ENCODE results near the gene ATP6V0D1.

ATP6V0D1 gene

DNA sequence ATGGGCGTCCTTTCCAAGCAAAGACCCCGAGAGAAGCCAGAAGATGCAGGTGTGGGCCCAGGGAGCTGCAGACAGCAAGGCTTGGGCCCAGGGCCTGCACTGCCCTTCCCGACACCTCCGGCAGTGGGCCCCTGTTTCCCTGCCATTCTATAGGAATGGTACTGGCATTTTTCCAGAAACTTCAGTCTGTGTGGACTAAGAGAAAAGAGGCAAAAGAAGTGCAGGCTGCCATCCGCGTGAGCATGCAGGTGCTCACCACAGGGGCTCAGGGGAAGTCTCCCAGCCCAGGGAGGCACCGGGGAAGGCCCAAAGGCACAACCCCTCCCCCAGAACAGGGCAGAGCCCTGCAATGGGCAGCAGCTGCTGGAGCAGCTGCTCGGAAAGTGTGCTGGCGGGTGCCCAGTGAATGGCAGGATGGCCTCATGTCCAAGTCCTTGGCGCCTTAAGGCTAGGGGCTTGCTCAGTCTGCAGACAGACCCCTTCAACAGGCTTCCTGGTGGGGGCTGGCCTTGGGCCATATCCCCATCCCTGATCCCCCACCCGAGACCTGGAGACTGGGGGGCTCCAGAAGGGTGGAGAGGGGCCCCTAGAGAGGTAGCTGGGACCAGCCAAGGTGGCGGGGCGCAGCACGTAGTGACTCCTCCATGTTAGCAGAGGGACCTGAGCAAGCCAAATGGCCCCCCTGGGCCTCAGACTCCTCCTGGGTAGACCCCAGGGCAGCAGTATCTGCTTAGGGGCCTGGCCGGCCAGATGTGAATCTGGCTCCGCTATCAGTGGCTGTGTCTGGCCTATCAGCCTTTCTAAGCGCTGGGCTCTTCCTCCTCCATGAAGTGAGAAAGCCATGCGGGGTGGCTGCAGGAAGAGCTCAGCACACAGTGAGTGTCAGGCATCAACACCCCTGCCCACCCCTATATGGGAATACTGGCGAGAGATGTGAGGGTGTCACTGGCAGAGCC lies 80.9 kb downstream of the ATP6V0D1 start:
- DNase-seq: peak; percentile 29

DNA sequence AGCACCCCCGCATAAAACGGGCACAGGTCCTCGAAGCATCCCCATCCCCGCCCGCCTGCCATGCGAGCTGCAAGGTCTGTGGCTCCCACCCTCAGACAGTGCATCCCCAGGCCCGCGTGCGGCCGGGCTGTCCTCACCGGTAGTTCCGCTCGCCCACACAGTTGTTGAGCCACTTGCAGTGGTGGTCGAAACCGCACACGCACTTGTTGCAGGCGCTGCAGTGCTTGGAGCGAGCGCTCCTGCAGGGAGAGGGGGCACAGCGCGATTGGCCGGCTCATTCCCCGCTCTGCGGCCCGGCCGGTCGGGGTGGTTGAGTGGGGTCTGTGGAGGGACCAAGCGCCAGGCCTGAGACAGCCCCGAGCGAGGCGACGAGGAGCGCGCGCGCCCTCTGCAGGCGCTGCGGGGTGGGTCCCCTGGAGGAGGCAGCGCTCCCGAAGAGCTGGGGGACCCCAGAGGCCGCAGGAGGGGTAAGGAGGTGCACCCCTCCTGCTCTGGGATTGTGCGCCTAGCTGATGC lies 81.7 kb downstream of the ATP6V0D1 start:
- no peak for DNase-seq

- no peak for DNase-seq
Measured at GRCh38 chr16:67398546-67399217, 82.3 kb downstream of the ATP6V0D1 start.

DNA sequence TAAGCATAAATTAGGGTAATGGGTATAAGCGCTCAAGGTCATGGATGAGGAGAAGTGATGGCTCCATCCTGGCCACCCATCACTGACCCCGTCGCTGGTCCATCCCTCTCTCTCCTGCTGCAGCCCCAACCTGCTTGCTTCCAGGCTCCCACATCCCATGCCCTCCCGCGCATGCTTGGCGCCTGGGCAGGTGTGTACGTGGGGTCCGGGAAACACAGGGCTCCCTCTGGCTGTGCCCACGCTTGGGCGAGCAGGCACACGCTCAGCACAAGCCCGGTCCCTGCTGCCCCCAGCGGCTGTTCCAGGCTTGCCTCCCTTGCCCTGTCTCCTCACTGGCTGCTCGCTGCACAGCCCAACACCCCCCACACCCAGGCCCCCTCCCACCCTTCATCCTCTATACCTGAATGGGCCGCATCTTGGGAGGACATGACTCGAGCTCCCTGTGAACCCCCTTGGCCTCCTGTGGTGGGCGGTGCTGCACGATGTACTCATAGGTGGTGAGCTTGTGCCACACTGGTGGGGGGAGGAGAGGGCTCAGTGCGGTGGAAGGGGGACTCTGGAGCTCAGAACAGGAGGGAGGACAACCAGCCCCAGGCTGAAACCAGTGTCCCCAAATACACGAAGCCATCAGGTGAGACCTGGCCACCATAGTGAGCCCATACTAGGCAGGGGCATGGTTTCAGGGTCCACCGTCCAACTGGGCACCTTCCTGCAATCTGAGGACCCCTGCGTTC lies 83.0 kb downstream of the ATP6V0D1 start:
- DNase-seq: no peak

GRCh38 chr16:67397036-67397801 lies 83.7 kb downstream of the ATP6V0D1 start:
- DNase-seq: no peak

DNA sequence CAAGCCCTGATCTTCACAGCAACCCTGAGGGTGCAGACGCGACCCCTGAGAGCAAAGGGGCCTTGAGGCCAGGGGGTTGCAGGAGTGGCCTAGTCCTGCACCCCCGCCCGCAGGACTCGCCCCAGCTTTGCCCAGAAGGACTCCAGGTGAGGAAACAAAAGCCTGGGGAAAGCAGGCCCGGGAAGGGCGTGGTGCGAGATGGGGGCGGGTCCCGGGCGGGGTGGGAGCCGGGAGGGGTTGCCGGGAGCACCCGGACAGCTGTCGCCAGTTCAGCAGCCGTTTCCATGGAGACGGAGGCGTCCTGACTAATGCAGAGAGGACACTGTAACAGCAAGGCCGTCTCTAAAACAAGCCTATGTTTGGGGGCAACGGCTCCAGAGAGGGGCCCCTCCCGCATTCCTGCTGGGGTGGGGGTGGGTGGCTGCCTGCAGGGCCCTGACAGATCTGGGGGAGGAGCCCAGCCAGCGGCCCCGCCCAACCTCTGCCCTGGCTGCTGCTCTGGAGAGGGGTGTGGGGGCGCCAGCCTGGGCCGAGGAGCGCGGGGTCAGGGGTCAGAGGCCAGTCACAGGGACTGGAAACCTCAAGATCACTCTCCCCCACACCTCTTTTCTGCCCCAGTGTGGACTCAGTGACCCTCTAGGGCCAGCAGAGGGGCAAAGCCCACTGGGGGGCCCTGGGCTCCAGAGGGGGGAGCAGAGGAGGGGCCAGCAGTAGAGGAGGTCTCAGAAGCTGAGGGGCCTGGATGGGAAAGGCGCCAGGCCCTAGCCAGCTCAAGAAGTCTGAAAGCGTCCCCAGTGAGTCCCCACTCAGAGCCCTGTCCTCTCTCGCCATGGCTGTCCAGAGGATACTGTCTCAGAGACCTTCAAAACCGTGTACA lies 84.6 kb downstream of the ATP6V0D1 start:
- DNase-seq: peak; percentile 98

DNA sequence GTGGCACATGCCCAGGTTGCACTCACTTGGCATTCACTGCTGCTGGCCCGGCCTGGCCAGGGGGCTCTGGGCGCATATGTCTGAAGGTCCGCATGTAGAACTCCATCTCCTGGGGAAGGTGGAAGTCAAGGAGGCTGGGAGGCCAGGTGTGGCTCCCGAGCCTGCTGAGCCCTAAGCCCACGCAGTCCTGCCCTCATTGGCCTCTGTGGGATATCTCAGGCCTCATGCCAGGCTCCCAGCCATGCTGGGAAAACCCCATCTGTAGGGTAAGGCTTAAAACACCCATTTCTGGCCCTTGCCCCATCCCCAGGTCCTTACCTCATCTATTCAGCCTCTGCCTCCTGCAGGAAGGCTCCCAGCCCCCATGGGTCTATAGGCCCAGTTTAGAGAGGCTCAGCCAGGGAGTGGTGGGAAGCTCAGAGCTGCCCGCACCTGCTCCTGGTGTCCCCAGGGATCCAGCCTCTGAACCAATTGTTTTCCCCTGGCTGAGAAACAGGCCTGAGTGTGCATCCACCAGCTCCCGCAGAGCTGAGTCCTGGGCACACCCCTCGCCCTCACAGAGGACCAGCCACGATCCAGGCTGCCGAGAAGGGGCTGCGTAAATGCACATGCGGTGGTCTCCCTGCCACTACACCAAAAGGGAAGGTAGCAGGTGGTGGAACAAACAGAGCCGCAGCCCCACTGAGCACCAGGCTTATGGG lies 85.3 kb downstream of the ATP6V0D1 start:
- peak; percentile 95 for DNase-seq

- no peak for DNase-seq
Measured at GRCh38 chr16:67395105-67395457, 85.9 kb downstream of the ATP6V0D1 start.

DNA sequence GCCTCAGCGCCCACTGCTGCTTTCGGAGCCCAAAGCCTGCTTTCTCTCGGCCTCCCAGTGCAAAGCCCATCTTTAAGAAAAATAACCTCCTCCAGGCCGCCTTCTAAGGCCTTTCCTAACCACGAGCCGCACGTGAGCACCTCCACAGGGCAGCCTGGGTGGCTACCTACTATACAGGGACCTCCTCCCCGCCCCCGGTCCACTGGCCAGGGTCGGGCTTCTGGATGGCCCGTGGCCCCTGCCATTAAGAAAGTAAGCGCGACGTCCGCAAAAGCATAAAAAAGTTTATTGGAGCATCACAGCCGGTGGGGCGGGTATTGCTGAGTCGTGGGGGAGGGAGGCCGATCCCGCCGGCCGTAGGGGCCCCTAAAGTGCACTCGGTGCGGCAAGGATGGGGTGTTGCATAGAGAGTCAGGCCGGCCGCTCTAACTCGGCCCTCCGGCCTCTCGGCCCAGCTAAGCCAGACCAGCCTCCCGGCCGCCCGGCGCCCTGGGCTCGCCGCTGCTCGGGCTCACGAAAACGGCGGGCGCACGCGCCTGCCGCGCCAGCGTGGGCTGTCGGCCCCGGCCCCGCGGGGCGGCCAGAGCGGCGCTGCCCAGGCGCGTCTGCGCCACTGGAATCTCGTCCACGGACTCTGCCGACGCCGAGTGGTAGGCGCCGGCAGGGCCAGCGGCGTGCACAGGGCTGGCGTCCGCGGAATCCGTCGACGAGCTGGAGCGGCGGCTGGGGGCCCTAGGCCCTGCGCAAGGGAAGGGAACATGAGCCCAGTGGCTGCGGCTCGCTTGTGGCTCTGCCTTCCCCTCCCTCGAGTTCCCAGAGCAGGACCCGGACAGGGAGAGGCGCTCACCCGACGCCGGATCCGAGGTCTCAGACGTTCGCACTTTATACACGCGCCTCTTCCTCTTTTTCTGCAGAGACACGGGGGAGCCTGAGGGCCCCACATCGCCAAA lies 86.5 kb downstream of the ATP6V0D1 start:
- DNase-seq: no peak

GRCh38 chr16:67393788-67394154 lies 87.2 kb downstream of the ATP6V0D1 start:
- DNase-seq: no peak

DNA sequence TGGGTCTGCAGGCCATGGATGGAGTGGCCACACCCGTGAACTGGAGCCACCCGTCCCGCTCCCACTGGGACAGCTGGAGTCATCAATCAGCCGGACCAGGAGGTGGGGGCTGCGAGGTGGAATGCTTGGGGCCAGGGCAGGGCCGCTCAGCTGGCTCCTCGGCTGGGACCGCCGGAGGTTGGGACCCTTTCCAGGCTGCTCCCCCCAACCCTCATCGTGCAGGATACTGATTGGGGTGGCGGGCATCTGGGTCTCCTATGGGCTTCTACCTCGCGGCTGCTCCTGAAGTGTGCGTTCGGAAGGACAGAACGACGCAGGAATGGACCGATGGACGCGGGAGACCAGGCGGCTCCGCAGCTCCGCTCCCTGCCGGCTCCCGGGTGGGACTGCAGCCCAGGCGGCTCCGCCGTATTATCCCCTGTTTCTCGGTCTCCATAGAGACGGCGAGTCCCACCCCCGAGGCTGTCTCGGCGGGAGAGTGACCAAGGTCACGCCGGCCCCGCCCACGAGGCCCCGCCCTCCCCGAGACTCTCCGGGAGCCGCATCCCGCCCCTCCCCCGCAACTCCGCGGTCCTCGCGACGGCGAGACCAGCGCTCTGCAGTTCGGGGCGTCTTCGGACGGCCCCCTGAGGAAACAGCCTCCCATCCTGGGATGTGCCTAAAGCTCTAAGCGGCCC lies 87.7 kb downstream of the ATP6V0D1 start, which contains the start of gene TPPP3:
Gene TPPP3 (minus strand): TSS at position 388 of the 677 bp plus-strand sequence. CDS start 2,387 bp downstream, outside the sequence.
- peak; percentile 71 for DNase-seq

- no peak for DNase-seq
Measured at GRCh38 chr16:67392301-67393059, 88.5 kb downstream of the ATP6V0D1 start.

DNA sequence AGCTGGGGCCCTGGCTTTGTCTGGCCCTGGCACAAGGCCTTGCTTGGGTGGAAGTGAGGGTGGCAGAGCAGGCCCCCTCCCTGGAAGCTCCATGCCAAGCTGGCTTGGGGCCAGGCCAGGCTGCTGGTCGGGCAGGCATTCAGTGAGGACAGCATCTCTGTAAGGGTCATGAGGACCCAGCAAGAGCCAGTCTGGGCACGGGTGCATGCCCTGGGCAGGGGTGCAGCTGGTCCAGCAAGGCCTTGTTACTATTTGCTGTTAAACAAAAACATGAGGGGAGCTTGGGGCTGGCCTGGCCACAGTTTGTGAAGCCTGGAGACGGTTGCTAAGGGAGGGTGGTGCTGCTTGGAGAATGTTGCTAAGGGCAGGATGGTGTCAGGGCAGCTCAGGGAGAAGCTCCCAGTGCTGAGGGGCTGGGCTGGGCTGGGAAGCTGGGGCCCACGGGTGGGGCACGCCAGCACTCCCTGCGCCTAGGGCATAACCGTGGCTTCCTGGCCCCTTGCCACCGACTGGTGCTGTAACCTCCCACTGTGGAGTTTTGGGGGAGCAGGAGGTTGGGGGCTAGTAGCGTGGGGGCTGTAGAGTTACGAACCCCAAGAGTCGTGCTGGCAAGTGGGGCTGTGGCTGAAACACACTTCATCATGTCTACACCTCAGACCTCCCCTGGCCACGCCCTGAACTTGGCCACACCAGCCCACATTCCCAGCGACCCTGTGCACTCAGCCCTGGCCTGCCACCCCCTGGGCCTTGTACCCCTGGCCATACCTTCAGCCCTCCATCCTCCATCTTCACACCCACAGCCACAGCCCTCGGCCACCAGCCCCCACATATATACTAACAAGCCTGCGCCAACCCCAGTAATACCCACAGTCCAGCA lies 89.3 kb downstream of the ATP6V0D1 start:
- peak; percentile 75 for DNase-seq

DNA sequence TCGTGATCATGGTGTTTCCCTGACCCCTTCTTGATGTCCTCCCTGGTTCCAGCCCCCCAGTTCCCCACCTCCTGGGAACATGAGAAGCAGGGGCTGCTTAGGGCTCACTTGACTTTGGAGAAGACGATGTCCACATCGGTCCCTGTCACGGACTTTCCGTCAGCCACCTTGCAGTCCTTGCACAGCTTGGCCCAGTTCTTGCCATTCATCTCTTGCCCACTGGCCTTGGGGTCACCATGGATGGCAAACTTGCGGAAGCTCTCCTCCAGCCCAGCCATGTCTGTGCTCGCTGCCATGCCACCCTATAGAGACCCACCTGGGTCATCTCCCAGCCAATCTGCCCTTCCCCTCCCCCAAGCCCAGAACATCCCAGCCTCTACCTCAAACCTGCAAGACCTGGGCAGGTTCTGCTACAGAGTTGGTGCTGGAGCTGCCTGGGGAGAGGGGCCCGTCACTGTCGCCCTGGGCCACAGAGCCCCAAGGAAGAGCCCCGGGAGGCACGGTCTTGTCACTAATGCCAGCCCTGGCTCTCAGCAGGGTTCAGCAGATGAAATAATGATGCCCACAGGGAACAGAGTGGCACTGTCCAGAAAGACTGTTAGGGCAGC lies 90.0 kb downstream of the ATP6V0D1 start:
- DNase-seq: no peak

DNA sequence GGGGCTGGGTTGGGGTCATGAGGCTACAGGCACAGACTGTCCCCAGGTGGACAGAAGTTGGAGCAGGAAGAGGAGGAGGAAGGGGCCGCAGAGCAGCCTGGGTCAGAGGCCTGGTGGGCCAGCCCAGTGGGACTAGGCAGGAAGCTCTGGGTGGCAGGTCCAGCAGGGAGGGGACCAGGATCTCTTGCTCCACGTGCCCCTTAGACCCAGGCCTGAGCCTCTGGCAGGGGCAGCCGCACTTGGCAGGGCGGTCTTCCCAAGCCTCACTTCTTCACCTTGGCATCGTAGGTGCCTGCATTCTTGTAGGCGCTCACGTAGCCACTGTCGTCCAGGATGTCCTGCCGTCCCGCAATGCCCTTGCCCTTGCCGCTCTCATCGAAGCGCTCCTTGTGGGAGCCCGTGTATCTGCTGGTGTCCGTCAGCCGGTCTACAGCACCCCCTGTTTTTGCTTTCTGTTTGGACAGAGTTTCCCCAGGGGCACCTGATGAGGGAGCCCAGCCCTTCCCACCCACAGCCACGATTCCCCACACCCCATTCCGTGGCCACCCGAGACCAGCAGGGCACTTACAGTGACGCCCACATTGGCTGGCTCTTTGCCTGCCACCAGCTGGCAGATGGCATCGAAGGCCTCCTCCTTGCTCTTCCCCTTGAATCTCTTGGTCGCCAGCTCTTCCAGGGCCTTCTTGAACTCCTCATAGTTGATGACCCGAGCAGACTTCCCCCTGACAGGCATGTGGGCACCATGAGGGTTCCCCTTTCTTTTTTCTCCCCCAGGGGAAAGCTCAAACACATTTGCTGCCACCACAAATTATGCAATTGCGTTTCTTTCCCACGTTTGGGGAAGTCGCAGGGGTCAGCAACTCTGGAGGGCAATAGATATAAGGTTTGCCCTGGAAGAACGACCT lies 90.8 kb downstream of the ATP6V0D1 start:
- DNase-seq: no peak

All from DMS153 (cell line).